CMK (cell line): ENCODE measurements around the gene CHRND.

Experiments used
- DNase-seq: peaks from one replicate; pipeline ENCODE4 v3.0.0-alpha.2; 2010; ENCODE audit warnings: low read depth

CHRND gene

GRCh38 chr2:232525791-232526371, at the start of gene CHRND:
Gene CHRND (plus strand): TSS chr2:232526160. CDS start chr2:232526216, 56 bp downstream.
- no peak for DNase-seq

GRCh38 chr2:232476791-232477190, 49.2 kb upstream of the CHRND start:
- DNase-seq, result no peak

- DNase-seq, result no peak
Observed at GRCh38 chr2:232477751-232478510, 48.0 kb upstream of the CHRND start.

GRCh38 chr2:232478571-232479340, 47.2 kb upstream of the CHRND start:
- no peak for DNase-seq

- no peak for DNase-seq
Observed at GRCh38 chr2:232479341-232480200, 46.4 kb upstream of the CHRND start.

- DNase-seq, result no peak
Observed at GRCh38 chr2:232480201-232481190, 45.5 kb upstream of the CHRND start.

GRCh38 chr2:232481322-232482140, 44.4 kb upstream of the CHRND start:
- DNase-seq, result no peak

- DNase-seq, result no peak
Observed at GRCh38 chr2:232482301-232483238, 43.4 kb upstream of the CHRND start.

GRCh38 chr2:232483311-232483922, 42.5 kb upstream of the CHRND start:
- no peak for DNase-seq

GRCh38 chr2:232483923-232484627, 41.9 kb upstream of the CHRND start:
- DNase-seq, result no peak

- no peak for DNase-seq
Observed at GRCh38 chr2:232484628-232485347, 41.2 kb upstream of the CHRND start.

- no peak for DNase-seq
Observed at GRCh38 chr2:232485348-232485756, 40.6 kb upstream of the CHRND start.

- no peak for DNase-seq
Observed at GRCh38 chr2:232485757-232486557, 40.0 kb upstream of the CHRND start.

GRCh38 chr2:232486558-232487384, 39.2 kb upstream of the CHRND start:
- no peak for DNase-seq
